HUDEP-2 (cell line): ENCODE results near the gene PRR33.
A peak's percentile ranks its signal among the peaks of the same experiment; 100 is the strongest.
"Not testable (repeated sequence)": the region's sequence is repeated elsewhere in the genome, so short reads cannot be mapped to it uniquely, and the experiment has no call there.

ENCODE experiments used
- DNase-seq, 76 experiments: peaks; one replicate each; lab custom pipeline; 2025; ENCODE audit not compliant: unreplicated experiment in 76 of 76; lab: John Stamatoyannopoulos, UW

The PRR33 gene

DNA sequence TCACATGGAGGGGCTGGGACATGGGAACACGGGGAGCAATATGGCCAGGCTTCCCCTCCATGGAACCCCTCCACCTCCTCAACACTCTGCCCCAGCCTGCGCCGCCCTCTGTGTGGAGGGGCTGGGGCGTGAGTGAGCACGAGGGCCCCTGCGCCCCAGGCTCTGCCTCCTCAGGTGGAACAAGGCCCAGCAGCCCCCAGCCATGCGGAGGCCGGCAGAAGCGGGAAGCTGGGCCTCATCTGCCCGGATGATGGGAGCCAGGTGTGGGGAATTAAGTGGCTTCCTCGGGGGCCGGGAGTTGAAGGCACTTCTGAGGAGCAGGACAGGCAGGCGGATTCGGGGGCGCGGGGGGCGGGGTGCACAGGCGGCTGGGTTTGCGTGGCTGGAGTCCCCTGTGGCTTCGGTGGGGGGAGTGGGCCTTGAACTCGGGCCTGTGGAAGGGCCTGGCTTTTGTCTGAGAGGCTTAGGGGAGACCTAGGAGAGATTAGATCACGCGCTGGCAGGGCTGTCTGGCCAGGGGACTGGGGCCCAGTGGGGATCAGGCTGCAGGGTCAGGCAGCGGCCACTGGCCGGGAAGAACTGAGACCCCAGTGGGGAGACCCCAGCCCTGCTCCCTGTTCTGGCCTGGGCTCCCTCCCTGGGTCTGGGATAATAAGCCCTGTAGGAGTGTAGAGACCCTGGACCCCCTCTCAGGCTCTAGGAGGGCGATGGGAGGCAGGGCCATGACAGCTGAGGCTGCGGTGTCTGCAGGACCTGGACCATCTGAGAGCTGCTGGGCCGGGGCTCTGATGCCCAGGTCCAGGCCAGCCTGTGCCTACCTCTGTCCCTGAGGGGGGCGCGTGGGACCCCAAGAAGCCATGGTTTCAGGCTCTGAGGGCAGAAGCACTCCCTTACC lies 13.3 kb downstream of the PRR33 start:
- DNase-seq = no peak

DNA sequence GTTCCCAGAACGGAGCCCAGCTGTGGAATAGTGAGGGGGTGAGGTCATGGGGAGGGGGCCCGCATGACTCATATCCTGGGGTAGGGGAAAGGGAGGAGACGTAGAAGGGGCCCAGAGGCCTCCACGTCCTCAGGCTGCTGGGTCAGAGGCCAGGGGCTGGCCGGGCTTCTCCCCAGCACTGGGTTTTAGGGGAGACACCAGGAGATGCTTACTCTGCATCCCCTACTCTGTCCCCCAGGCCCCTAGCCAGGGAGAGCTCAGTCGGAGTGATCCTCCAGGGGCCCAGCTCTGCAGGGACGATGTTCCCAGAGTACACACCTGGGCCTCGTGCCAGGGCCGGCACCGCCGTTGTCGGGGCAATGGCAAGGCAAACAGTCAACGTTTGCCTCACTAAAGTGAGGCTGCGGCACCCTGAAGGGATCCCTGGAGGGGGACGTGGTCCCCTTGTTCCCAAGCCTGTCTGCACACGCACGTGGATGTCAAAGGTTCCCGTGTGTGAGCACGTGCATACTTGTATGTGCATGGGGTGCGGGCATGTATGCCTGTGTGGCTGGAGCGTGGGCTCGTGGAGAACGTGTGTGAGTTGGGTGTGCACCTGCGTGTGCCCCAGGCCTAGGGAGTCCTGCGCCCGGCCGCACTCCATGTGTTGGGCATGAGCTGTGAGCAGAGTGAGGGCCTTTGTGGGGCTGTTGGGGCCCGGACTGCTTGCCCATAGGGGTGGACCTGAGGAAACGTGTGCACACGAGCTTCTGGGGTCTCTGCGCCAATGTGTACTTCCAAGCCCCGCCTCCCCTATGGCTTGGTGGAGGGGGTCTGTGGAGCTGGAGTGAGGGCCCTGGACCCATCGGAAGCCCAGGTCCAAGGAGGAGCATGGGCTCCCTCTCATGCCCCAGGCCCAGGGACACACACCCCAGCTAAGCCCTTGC lies 14.2 kb downstream of the PRR33 start:
- no peak for DNase-seq

DNA sequence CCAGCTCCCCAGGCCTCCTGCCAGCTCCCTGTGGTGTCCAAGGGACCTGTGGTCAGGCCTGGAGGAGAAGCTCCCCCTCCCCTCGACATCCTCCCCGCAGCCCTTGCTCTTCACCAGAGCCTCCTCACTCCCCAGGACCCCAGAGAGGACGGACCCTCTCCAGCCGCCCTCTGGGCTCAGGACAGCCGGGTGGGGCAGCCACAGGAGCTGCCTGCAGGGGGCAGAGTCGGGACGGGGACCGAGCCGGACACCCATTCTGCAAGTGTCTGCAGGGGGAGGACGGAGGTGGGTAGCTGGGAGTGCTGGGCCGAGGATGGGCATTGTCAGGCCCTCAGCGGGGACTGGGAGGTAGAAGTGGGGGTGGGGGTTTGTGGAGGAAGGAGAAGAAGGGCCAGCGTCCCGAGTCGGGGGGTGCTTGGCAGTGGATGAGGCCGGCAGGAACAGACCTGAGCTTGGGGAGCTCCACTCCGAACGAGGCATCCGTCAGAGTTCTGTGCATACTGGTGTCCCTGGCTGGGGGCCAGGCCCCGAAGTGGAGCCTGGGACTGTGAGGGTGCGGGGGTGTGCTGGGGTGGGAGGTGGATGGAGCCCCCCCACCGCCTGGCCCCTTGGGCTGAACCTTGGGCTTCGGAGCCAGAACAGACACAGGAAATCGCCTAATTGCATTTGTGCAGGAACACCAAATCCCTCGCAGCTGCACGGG lies 15.2 kb downstream of the PRR33 start:
- DNase-seq = peak in 22 of 76 experiments; percentile 2 to 52 (median 17)

DNA sequence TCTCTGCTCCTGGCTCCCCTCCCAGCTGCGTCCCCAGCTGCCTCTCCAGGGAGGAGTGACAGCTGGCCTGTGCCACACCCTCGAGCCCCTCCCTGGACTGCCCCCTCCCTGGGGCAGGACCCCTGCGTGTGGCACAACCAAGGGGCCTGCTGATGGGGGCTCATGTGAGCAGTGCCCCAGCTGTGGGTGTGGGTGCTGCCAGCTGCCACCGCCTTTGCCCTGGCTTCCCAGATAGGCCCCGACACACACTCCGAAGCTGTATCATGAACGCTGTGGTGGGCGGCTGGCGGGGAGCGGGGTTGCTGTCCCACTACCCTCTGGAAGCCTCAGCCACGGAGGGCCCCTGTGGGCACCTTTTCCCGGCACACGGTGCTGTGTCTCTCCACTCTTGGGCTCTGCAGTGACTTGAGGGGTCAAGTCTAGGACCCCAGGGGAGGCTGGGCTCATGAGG lies 15.8 kb downstream of the PRR33 start:
- DNase-seq = not testable (repeated sequence)

DNA sequence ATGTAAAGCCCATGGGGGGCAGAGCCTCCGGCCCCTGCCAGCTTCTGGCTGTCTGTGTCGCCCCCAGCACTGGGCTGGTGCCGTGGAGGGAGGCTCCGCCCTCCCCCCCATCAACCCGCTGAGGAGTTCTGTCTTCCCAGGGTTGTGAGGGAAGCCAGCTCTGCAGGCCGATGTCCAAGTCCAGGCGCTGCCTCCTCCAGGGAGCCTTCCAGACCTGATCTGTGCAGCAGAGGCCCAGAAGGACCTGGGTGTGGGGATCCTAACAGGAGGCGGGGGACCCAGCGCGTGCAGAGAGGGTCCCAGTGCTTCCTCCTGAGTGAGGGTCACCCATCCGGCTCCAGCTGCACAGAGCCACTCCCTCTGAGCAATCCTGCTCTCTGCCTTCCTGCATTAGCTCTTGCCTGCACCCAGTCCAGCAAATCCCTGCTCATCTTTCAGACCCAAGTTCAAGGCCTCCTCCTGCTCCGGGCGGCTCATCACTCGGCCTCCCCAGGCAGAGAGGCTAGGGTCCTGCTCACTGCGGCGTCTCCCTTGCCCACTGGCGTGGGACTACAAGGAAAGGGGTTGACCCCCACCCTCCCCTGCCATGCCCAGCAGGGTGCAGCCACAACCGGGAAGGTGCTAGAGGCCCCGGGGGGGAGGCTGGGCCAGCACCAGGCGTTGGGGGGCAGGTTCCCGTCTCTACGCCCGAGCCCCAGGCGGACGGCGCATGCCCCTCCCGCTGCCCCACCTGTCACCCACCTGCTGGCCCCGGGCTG lies 16.4 kb downstream of the PRR33 start:
- DNase-seq = no peak

DNA sequence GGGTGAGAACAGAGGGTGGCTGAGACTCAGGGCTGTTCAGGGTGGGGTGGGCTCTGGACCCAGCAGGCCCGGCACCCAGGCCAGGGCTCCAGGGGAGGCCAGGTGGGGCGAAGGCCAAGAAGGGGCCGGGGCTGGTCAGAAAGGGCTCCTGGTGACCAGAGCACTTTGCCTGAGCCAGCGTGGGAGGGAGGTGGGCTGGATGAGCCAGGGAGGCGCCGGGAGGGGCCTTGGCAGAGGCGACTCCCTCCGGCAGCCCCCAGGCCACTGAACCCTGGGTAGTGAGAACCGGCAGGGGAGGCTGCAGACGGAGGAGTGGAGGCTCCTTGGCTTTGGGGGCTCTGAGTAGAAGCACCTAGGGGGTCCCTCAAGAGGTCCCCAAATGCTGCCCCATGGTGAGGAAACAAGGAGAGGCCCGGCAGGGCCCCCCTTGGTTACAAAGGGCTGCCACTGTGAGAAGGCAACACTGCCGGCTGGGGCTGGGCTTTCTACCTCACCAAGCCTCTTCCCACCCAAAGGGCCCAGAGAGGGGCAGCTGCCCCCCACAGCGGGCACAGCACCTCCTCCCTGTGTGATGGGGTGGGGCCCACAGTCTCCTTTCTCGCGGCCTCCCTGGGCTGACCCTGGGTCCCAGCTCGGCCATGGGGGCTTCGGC lies 17.1 kb downstream of the PRR33 start:
- not testable (repeated sequence) for DNase-seq

DNA sequence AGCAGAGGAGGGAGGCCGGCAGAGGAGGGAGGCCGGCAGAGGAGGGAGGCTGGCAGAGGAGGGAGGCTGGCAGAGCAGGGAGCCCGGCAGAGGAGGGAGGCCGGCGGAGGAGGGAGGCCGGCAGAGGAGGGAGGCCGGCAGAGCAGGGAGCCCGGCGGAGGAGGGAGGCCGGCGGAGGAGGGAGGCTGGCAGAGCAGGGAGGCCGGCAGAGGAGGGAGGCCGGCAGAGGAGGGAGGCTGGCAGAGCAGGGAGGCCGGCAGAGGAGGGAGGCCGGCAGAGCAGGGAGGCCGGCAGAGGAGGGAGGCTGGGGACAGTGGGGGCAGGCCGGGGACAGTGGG lies 17.9 kb downstream of the PRR33 start:
- not testable (repeated sequence) for DNase-seq

DNA sequence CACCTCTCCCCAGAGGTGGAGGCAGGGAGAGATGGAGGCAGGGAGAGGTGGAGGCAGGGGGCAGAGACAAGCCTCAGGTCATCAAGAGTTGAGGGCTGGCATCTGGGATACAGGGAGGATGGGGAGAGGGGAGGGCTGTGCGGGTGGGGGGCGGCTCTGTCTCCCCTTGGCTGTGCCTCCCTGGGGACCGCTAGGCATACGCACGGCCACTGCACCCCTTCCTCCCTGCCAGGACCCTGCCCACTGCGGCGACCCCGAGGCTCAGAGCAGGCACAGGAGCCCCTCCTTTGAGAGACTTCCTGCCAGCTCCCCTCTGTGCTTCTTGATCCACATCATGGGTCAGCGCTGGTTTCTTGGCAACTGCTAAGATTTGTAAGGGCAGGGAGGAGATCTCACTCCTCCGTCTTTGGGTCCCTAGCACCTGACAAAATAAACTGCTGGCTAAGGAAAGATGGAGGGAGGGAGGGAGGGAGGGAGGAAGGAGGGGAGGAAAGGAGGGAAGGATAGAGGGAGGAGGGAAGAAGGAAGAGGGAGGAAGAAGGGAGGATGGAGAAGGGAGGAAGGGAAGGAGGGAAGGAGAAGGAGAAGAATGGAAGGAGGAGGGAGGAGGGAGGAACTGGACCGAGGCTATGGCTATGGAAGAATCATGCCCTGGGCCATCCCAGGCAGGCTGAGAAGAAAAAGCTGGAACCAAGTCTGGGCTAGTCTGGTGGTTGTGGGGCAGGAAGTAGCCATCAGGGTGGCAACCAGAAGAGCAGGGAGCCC lies 18.5 kb downstream of the PRR33 start:
- no peak for DNase-seq

DNA sequence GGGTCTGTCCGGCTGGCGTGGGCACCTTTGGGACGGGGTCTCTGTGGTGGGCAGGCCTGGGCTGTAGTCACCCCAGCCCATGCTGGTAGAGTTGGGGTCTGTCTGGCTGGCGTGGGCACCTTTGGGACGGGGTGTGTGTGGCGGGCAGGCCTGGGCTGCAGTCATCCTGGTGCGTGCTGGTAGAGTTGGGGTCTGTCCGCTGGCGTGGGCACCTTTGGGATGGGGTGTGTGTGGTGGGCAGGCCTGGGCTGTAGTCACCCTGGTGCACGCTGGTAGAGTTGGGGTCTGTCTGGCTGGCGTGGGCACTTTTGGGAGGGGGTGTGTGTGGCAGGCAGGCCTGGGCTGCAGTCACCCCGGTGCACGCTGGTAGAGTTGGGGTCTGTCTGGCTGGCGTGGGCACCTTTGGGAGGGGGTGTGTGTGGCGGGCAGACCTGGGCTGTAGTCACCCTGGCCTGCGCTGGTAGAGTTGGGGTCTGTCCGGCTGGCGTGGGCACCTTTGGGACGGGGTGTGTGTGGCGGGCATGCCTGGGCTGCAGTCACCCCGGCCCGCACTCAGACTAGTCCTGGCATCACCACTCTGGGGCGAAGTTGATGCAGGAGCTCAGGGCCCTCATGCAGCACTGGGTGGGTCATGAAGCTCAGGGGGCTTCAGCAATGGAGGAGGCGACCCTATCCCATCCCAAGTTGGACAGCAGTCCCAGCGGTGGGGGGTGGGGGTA lies 19.3 kb downstream of the PRR33 start:
- no peak for DNase-seq

DNA sequence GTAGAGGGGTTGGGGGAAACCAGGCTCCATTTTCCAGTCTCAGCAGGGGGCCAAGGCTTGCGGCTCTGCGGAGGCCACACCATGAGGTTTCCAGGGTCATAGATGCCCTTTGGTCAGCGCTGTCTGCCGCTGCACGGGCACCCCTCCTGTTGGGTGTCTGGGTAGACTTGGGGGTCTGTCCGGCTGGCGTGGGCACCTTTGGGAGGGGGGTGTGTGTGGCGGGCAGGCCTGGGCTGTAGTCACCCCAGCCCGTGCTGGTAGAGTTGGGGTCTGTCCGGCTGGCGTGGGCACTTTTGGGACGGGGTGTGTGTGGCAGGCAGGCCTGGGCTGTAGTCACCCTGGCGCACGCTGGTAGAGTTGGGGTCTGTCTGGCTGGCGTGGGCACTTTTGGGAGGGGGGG lies 20.2 kb downstream of the PRR33 start:
- DNase-seq = no peak

DNA sequence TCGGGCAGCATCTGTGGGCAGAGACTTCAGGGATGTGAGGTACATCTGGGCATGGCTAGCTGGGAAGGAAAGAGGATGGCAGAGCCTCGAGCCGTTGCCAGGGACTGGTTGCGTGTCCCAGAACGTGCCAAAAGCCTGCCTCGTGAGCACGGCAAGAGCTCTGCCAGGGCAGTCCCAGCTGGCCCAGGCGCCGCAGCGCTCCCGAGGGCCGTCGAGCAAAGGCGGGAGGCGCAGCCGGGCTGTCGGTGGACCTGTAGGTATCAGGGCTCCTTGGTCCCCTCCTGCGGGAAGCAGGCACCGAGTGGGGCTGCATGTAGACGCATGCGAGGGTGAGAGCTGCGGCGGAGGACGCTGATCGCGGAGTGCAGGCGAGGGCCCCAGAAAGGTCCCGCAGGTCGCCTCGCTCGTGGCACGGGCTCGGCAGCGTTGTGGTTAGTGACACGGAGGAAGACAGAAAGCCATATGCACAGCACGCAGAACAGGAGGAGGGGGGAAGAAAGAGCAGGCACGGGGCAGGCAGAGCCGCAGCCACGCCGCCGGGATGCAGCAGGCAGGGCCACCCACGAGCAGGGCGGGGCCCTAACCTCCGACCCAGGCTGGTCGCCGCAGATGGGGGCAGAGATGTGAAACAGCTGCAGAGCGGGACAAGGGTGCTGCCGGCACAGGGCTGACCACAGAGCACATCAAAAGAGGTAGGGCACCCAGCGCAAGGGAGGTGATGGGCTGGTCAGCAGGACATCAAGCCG lies 20.8 kb downstream of the PRR33 start:
- no peak for DNase-seq

DNA sequence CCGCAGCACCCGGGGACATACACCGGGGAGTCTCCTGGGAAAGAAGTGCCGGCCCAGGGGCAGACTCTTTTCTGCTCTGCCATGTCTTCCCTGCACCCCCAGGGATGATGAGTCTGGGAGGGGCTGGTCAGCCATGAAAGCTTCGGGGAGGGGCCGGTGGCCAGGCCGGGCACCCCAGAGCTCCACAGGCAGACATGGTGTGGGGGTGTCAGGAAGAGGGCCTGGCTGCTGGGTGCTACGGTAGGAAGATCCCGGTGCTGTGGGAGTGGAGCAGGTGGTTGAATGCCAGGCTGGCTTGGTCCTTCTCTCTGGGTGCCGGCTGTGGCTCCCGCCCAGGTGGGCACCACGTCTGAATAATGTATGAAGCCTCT lies 21.4 kb downstream of the PRR33 start:
- no peak for DNase-seq

DNA sequence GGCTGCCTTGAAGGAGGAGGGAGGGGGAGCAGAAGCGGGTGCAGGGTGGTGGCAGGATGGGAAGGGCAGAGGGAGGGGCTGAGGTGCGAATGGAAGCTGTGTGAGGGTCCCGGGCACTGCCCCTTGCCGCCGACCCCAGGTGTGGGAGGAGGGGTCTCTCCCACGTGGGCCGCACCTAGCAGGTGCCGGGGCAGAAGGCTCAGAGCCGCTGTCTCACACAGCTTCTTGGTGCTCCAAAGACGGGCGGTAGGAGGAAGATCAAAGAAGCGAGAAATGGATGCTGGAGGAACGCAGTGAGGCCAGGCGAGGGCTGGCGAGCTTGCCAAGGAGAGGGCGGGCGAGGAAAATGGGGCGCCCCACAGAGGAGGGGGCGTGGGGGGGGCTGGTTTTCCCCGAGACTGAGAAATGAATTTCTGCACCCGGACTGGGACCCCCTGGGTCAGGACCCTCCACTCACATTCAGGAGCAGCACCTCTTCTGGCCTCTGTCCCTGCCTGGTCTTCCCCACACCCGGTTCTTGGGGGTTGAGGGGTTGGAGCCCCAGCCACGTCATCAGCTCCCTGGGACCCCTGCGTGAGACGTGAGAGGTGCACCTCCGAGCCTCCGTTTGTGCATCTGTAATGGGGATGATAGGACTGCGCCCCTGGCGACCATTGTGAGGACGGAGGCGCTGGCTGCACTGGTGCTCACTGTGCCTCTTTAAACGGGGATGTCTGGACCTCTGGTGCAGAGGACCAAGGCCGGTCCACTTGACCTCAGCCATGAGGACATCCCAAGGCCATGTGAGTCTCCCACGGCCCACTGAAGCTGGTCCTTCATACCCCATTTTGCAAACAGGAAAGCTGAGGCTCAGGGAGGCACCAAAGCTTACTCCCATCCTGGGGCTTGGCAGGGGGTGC lies 22.0 kb downstream of the PRR33 start:
- no peak for DNase-seq

DNA sequence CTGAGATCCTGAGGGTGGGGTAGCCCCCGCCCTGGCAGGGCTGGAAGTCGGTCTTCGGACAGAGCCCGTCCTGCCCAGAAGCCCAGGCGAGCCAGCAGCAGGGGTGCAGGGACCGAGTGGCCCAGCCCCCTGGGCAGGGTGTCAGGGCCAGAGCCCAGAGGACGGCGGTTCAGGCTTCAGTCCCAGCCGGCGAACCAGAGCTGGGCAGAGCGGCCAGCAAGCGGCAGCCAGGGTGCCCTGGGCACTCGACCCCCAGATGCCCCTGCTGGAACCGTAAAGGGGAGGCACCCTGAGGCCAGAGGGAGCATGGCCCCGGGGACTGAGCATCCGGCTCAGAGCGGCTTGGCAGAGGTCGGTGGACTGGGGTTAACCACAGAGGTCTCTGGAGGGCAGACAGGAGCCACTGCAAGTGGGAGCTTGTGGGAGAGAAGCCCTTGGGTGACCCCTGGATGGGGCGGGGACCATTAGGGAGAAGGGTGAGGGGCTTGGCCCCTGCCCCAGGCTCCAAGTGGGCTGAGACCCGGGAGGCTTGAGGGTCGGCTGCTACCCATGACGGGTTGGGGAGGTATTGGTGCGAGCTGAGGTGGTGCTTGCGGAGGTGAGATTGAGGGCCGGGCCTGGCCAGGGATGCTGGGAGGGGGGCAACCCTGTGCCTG lies 22.9 kb downstream of the PRR33 start:
- DNase-seq = no peak

DNA sequence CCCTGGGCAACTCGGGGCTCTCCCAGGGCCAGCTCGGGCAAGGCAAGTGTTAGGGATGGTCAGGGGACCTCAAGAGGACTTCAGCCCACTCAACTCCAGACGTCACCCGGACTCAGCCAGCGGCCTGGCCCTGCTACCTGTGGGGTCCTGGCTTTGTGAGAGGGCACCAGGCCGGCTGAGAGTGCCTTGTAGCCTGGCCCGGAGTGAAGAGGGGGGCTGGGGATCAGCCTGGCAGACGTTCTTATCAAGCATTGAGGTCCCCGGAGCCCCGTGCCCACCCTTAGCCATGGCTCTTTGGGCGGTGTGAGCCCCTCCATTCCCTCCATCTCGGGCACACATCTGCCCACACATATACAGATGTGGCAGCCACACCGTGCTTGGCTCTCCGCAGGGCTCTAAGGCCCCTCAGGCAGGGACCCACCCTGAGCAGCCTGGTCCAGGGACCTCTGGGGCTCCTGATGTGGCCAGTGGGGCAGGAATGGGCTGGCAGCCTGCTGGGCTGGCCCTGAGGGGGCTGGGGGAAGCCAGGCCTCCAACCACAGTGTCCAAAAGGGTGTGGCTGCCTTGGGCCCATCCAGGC lies 23.5 kb downstream of the PRR33 start:
- no peak for DNase-seq

DNA sequence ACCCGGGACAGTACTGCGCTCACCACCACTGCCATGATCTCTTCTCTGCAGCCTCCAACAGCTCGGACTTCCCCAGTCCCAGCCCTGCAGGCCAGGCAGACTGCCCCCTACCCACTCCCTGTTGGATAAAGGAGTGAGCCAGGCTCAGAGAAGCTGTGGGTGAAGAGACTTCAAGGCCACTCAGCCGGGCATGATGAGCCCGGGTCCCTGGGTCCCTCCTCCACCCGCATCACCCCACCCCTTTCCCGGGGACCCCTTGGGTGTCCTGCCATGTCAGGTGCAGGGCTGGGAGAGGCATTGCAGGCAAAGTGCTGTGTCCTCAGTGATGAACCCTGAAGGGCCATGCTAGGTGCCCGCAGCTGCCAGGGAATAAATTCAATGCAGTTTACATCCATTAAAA lies 24.3 kb downstream of the PRR33 start:
- DNase-seq = no peak
